Measurements from ENCODE around the gene EFNA5. TPM values are rescaled to one million over a fixed set of nuclear protein-coding genes. Genes with fewer than 3 reads are reported as not detected.
A peak's percentile ranks its signal among the peaks of the same experiment; 100 is the strongest.

Gene EFNA5
- total RNA-seq, 1 donor from 2014 or later, result 57.5 TPM

DNA sequence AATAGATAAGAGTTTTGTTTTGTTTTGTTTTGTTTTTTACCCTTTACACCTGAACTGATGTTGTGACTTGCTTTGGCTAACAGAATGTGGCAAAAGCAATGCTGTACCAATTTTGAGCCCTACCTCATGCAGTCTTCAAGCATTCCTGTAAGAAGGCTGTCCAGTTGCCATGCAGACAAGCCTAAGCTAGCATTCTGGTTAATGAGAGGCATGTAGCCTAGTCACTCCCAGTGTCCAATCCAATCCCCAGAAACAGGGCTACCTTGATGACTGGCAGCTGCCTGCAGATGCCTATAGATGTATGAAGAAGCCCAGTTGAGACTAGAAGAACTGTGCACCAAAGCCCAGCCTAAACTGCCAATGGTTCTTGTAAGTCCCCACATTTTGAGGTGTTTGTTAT lies 9.4 kb upstream of the EFNA5 start:
- no peak for DNase-seq (ENCODE audit: low spot score in 2 of 2, unreplicated experiment in 2 of 2)
- TF ChIP-seq, protein P1, sequence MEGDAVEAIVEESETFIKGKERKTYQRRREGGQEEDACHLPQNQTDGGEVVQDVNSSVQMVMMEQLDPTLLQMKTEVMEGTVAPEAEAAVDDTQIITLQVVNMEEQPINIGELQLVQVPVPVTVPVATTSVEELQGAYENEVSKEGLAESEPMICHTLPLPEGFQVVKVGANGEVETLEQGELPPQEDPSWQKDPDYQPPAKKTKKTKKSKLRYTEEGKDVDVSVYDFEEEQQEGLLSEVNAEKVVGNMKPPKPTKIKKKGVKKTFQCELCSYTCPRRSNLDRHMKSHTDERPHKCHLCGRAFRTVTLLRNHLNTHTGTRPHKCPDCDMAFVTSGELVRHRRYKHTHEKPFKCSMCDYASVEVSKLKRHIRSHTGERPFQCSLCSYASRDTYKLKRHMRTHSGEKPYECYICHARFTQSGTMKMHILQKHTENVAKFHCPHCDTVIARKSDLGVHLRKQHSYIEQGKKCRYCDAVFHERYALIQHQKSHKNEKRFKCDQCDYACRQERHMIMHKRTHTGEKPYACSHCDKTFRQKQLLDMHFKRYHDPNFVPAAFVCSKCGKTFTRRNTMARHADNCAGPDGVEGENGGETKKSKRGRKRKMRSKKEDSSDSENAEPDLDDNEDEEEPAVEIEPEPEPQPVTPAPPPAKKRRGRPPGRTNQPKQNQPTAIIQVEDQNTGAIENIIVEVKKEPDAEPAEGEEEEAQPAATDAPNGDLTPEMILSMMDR (IDR thresholded peaks at IDR 0.05; ENCODE audit: unreplicated experiment), result no peak
- H3K27ac Mint-ChIP-seq, result no peak overlapping the region
- H3K4me1 Mint-ChIP-seq, result peaks cover 5% of the 10 kb centered on the region
- H3K9me3 Mint-ChIP-seq, result peaks cover 4% of the 10 kb centered on the region
- H3K27me3 Mint-ChIP-seq (ENCODE audit: low read depth), result no peaks in the 10 kb centered on the region
- no peaks in the 10 kb centered on the region for H3K36me3 Mint-ChIP-seq
- no peak overlapping the region for H3K4me3 Mint-ChIP-seq

DNA sequence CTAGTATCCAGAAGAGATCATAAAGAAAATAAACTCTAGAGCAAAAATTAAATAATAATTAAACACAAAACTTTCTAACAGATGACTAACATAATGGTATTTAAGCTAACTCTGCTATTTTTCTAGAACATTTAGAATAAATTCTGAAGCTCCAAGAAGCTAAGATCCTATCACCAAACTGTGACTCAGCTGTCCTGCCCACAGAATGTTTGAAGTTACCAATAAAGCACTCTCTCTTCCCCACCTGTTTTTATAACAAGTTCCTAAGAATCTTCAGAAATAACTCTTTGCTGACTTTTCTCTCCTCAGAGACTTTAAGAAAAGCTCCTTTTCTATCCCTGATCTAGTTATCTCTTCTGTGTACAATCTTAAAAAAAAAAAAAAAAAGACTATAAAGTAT lies 6.0 kb upstream of the EFNA5 start:
- Mint-ChIP-seq H3K36me3 (no peaks in the 10 kb centered on the region), H3K27ac (no peak overlapping the region), H3K4me3 (no peak overlapping the region), H3K4me1 (peaks cover 8% of the 10 kb centered on the region), H3K9me3 (peaks cover 4% of the 10 kb centered on the region), H3K27me3 (ENCODE audit: low read depth) (no peaks in the 10 kb centered on the region)
- TF ChIP-seq, protein P1 (IDR thresholded peaks at IDR 0.05; ENCODE audit: unreplicated experiment), result no peak
- no peak for DNase-seq (ENCODE audit: low spot score in 2 of 2, unreplicated experiment in 2 of 2)

DNA sequence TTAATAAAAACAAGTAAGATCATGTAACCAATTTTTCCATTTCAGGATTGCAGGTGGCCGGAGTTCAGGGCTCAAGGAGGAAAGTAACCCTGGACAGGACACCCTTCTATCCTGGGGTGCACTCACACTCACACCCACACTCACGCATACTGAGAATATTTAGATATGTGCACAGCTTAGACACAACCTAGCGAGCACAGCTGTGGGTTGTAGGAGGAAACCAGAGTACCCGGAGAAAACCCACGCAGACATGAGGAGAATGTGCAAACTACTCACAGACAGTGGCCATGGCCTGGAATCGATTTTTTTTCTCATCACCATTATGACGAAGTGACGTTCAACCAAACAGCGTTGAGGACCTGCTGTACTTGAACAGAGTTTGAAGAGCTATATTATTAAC lies 4.5 kb upstream of the EFNA5 start:
- no peaks in the 10 kb centered on the region for H3K9me3 Mint-ChIP-seq
- H3K27ac Mint-ChIP-seq, result no peak overlapping the region
- no peaks in the 10 kb centered on the region for H3K36me3 Mint-ChIP-seq
- TF ChIP-seq, protein P1 (IDR thresholded peaks at IDR 0.05; ENCODE audit: unreplicated experiment), result no peak
- H3K27me3 Mint-ChIP-seq (ENCODE audit: low read depth), result no peaks in the 10 kb centered on the region
- peaks cover 4% of the 10 kb centered on the region for H3K4me1 Mint-ChIP-seq
- no peak overlapping the region for H3K4me3 Mint-ChIP-seq
- no peak for DNase-seq (ENCODE audit: low spot score in 2 of 2, unreplicated experiment in 2 of 2)

- DNase-seq (ENCODE audit: low spot score in 2 of 2, unreplicated experiment in 2 of 2), result no peak
- no peaks in the 10 kb centered on the region for H3K36me3 Mint-ChIP-seq
- no peaks in the 10 kb centered on the region for H3K9me3 Mint-ChIP-seq
- no peak overlapping the region for H3K27ac Mint-ChIP-seq
- TF ChIP-seq, protein P1 (IDR thresholded peaks at IDR 0.05; ENCODE audit: unreplicated experiment), result no peak
- H3K27me3 Mint-ChIP-seq (ENCODE audit: low read depth), result no peaks in the 10 kb centered on the region
- H3K4me3 Mint-ChIP-seq, result no peak overlapping the region
- H3K4me1 Mint-ChIP-seq, result peaks cover 4% of the 10 kb centered on the region
These were observed 3.9 kb upstream of the EFNA5 start for GRCh38 chr5:107674655-107675054.

- no peaks in the 10 kb centered on the region for H3K36me3 Mint-ChIP-seq
These were observed 2.8 kb upstream of the EFNA5 start for GRCh38 chr5:107673368-107674136.

More at GRCh38 chr5:107673368-107674136, 2.8 kb upstream of the EFNA5 start:
- Mint-ChIP-seq H3K4me3 (peak overlapping the region; percentile 87), H3K4me1 (peaks cover 9% of the 10 kb centered on the region), H3K27me3 (ENCODE audit: low read depth) (no peaks in the 10 kb centered on the region), H3K27ac (peak overlapping the region; percentile 96), H3K9me3 (no peaks in the 10 kb centered on the region)
- DNase-seq (ENCODE audit: low spot score in 2 of 2, unreplicated experiment in 2 of 2), result peak; percentile 73 to 91
- TF ChIP-seq, protein P1 (IDR thresholded peaks at IDR 0.05; ENCODE audit: unreplicated experiment), result peak; percentile 86

Measured in mesothelial cell of epicardium (in vitro differentiated cells).